Raji (cell line): ENCODE data around the gene ZNF771.

Source experiments
- POLR2A ChIP-seq: IDR thresholded peaks from 2 replicates; pipeline ENCODE4 v1.6.1; 2011; ENCODE audit warnings: low read depth, low read length, control low read depth; ENCODE audit not compliant: insufficient read depth

The ZNF771 gene

GRCh38 chr16:30407102-30407803 is at the start of gene ZNF771:
Gene ZNF771 (plus strand): TSS chr16:30407606. CDS start chr16:30408054, 448 bp downstream.
- TF ChIP-seq POLR2A: peak; percentile 92

- no peak for TF ChIP-seq POLR2A
These were observed 49.5 kb upstream of the ZNF771 start for GRCh38 chr16:30357715-30358576.

- TF ChIP-seq POLR2A: no peak
These were observed 48.8 kb upstream of the ZNF771 start for GRCh38 chr16:30358577-30358936.

- no peak for TF ChIP-seq POLR2A
These were observed 48.2 kb upstream of the ZNF771 start for GRCh38 chr16:30358990-30359870.

- no peak for TF ChIP-seq POLR2A
These were observed 47.6 kb upstream of the ZNF771 start for GRCh38 chr16:30359871-30360170.

GRCh38 chr16:30361180-30361579 is 46.2 kb upstream of the ZNF771 start:
- TF ChIP-seq POLR2A: no peak

GRCh38 chr16:30365200-30365599 is 42.2 kb upstream of the ZNF771 start:
- no peak for TF ChIP-seq POLR2A

- no peak for TF ChIP-seq POLR2A
These were observed 40.9 kb upstream of the ZNF771 start for GRCh38 chr16:30366511-30366910.

GRCh38 chr16:30367349-30368009 is 39.9 kb upstream of the ZNF771 start:
- no peak for TF ChIP-seq POLR2A

GRCh38 chr16:30368122-30368791 is 39.1 kb upstream of the ZNF771 start:
- TF ChIP-seq POLR2A: no peak

GRCh38 chr16:30368792-30369090 is 38.7 kb upstream of the ZNF771 start:
- TF ChIP-seq POLR2A: no peak

GRCh38 chr16:30369091-30369937 is 38.1 kb upstream of the ZNF771 start:
- no peak for TF ChIP-seq POLR2A

GRCh38 chr16:30369938-30370455 is 37.4 kb upstream of the ZNF771 start:
- TF ChIP-seq POLR2A: peak; percentile 45

GRCh38 chr16:30370456-30371247 is 36.8 kb upstream of the ZNF771 start, which contains the start of gene TBC1D10B:
Gene TBC1D10B (minus strand): TSS chr16:30370494. CDS start chr16:30370183, 311 bp downstream.
- no peak for TF ChIP-seq POLR2A
